H9 (cell line): ENCODE data around the gene ZCCHC7. TPM values are rescaled to one million over a fixed set of nuclear protein-coding genes. Genes with fewer than 3 reads are reported as not detected.

Experiments
- DNase-seq: peaks from one replicate; pipeline ENCODE4 v3.0.0-alpha.2; 2017
- H2AFZ ChIP-seq: one replicate; pipeline ENCODE4 v1.6.1; 2013; ENCODE audit warnings: mild to moderate bottlenecking, low read length, control low read depth, moderate library complexity
- H2AK5ac ChIP-seq: 2 replicates; pipeline ENCODE4 v1.6.1; 2013; ENCODE audit warnings: low read length, control low read depth, mixed read lengths; ENCODE audit not compliant: insufficient read length
- H2BK120ac ChIP-seq: one replicate; pipeline ENCODE4 v1.6.1; 2013; ENCODE audit warnings: low read depth, mild to moderate bottlenecking, low read length, control low read depth, inconsistent platforms; ENCODE audit not compliant: poor library complexity, severe bottlenecking
- H2BK12ac ChIP-seq: 2 replicates; pipeline ENCODE4 v1.6.1; 2013; ENCODE audit warnings: low read length, control low read depth, mixed read lengths, low read depth; ENCODE audit not compliant: insufficient read length
- H2BK15ac ChIP-seq: 2 replicates; pipeline ENCODE4 v1.6.1; 2013; ENCODE audit warnings: low read depth, low read length, control low read depth
- H2BK20ac ChIP-seq: one replicate; pipeline ENCODE4 v1.6.1; 2013; ENCODE audit warnings: low read depth, mild to moderate bottlenecking, low read length, control low read depth, inconsistent platforms; ENCODE audit not compliant: poor library complexity, severe bottlenecking
- H2BK5ac ChIP-seq: 2 replicates; pipeline ENCODE4 v1.6.1; 2013; ENCODE audit warnings: low read length, control low read depth, mixed read lengths; ENCODE audit not compliant: insufficient read length
- H3K14ac ChIP-seq: 2 replicates; pipeline ENCODE4 v1.6.1; 2013; ENCODE audit warnings: low read length, control low read depth; ENCODE audit not compliant: insufficient read depth
- H3K18ac ChIP-seq: 2 replicates; pipeline ENCODE4 v1.6.1; 2013; ENCODE audit warnings: low read depth, mild to moderate bottlenecking, mixed read lengths, low read length, control low read depth; ENCODE audit not compliant: insufficient read length
- H3K23ac ChIP-seq: 2 replicates; pipeline ENCODE4 v1.6.1; 2013; ENCODE audit warnings: low read length, control low read depth, mixed read lengths, low read depth; ENCODE audit not compliant: insufficient read length
- H3K23me2 ChIP-seq: 2 replicates; pipeline ENCODE4 v1.6.1; 2013; ENCODE audit warnings: low read depth, mild to moderate bottlenecking, mixed read lengths, low read length, control low read depth; ENCODE audit not compliant: insufficient read length, poor library complexity, severe bottlenecking
- H3K27ac ChIP-seq: 2 replicates; pipeline ENCODE4 v1.5.1; 2013; ENCODE audit warnings: low read length, control low read depth, mixed read lengths, low read depth; ENCODE audit not compliant: insufficient read length
- H3K27me3 ChIP-seq: 2 replicates; pipeline ENCODE4 v1.6.1; 2013; ENCODE audit warnings: low read length, control low read depth, inconsistent platforms; ENCODE audit not compliant: insufficient read depth
- H3K4ac ChIP-seq: 2 replicates; pipeline ENCODE4 v1.6.1; 2013; ENCODE audit warnings: low read depth, mild to moderate bottlenecking, control low read depth, inconsistent platforms, low read length, moderate library complexity
- H3K4me1 ChIP-seq: 2 replicates; pipeline ENCODE4 v1.6.1; 2013; ENCODE audit warnings: low read length, control low read depth, inconsistent platforms; ENCODE audit not compliant: insufficient read depth
- H3K4me2 ChIP-seq: 2 replicates; pipeline ENCODE4 v1.6.1; 2013; ENCODE audit warnings: low read length, control low read depth, mixed read lengths; ENCODE audit not compliant: insufficient read length, insufficient read depth
- H3K56ac ChIP-seq: 2 replicates; pipeline ENCODE4 v1.6.1; 2013; ENCODE audit warnings: low read depth, mild to moderate bottlenecking, mixed read lengths, low read length, control low read depth; ENCODE audit not compliant: insufficient read length
- H3K79me1 ChIP-seq: 2 replicates; pipeline ENCODE4 v1.6.1; 2013; ENCODE audit warnings: low read depth, mild to moderate bottlenecking, moderate library complexity, low read length, control low read depth, inconsistent platforms; ENCODE audit not compliant: insufficient read depth, poor library complexity, severe bottlenecking
- H3K79me2 ChIP-seq: 2 replicates; pipeline ENCODE4 v1.6.1; 2013; ENCODE audit warnings: low read length, control low read depth, inconsistent platforms; ENCODE audit not compliant: insufficient read depth
- H3K9ac ChIP-seq: 2 replicates; pipeline ENCODE4 v1.6.1; 2013; ENCODE audit warnings: low read length, control low read depth, mixed read lengths; ENCODE audit not compliant: insufficient read length; ENCODE audit errors: extremely low read depth
- H3K9me3 ChIP-seq: one replicate; pipeline ENCODE4 v1.6.1; 2013; ENCODE audit warnings: low read depth, low read length, inconsistent platforms; ENCODE audit not compliant: control insufficient read depth
- H3T11ph ChIP-seq: one replicate; pipeline ENCODE4 v1.6.1; 2013; ENCODE audit warnings: mild to moderate bottlenecking, low read length, control low read depth, inconsistent platforms
- H4K20me1 ChIP-seq: one replicate; pipeline ENCODE4 v1.6.1; 2013; ENCODE audit not compliant: control insufficient read depth, insufficient read length, insufficient read depth
- H4K5ac ChIP-seq: 2 replicates; pipeline ENCODE4 v1.6.1; 2013; ENCODE audit warnings: low read depth, mild to moderate bottlenecking, mixed read lengths, low read length, control low read depth; ENCODE audit not compliant: insufficient read length
- H4K8ac ChIP-seq: replicated peaks from 2 replicates; pipeline ENCODE4 v1.6.1; 2013; ENCODE audit warnings: low read length, control low read depth, mixed read lengths, low read depth; ENCODE audit not compliant: insufficient read length
- H4K91ac ChIP-seq: 2 replicates; pipeline ENCODE4 v1.6.1; 2013; ENCODE audit warnings: low read depth, mild to moderate bottlenecking, moderate library complexity, mixed read lengths, low read length, control low read depth; ENCODE audit not compliant: insufficient read length
- H3K27ac Mint-ChIP-seq, 3 experiments: 2 replicates in 2 of 3; 3 replicates in 1 of 3; pipeline ENCODE4 v1.8.0; 2020 to 2021; ENCODE audit warnings: mixed read lengths in 3 of 3, mild to moderate bottlenecking in 1 of 3, moderate library complexity in 1 of 3
- H3K27me3 Mint-ChIP-seq: 2 replicates; pipeline ENCODE4 v1.8.0; 2021; ENCODE audit warnings: low read depth, mild to moderate bottlenecking, moderate library complexity, mixed read lengths
- H3K36me3 Mint-ChIP-seq, 3 experiments: 2 replicates in 2 of 3; 3 replicates in 1 of 3; pipeline ENCODE4 v1.8.0; 2020 to 2021; ENCODE audit warnings: low read depth in 3 of 3, mixed read lengths in 3 of 3; ENCODE audit not compliant: insufficient read depth in 1 of 3
- H3K4me1 Mint-ChIP-seq, 2 experiments: 2 replicates each; pipeline ENCODE4 v1.8.0; 2020; ENCODE audit warnings: mixed read lengths in 2 of 2
- H3K4me3 Mint-ChIP-seq, 2 experiments: 2 replicates in 1 of 2; 3 replicates in 1 of 2; pipeline ENCODE4 v1.8.0; 2020 to 2021; ENCODE audit warnings: mild to moderate bottlenecking in 2 of 2, mixed read lengths in 2 of 2, moderate library complexity in 1 of 2
- H3K9me3 Mint-ChIP-seq, 2 experiments: 2 replicates in 1 of 2; 3 replicates in 1 of 2; pipeline ENCODE4 v1.8.0; 2020; ENCODE audit warnings: mild to moderate bottlenecking in 2 of 2, mixed read lengths in 2 of 2, moderate library complexity in 1 of 2
- WGBS: extraction: QIAGEN DNeasy Blood & Tissue Kit; methylation state at CpG from one replicate; pipeline ENCODE4 v1.1.7; 2013; ENCODE audit warnings: missing lambda C conversion rate, low lambda C conversion rate, mixed read lengths; ENCODE audit not compliant: insufficient read length; ENCODE audit errors: extremely low coverage; 5-methylcytosine and 5-hydroxymethylcytosine counted together
- total RNA-seq: library from RNA; stranded (reverse); gene quantifications from 2 replicates; pipeline ENCODE4 v1.2.1, GENCODE V29; 2021
- TF ChIP-seq, protein P1 (sequence below): fragments of 200-600 bp; sonication (generic); conservative IDR thresholded peaks from 3 replicates; pipeline ENCODE4 v1.8.0; 2021; ENCODE audit warnings: antibody characterized with exemption, mild to moderate bottlenecking

Gene ZCCHC7
- total RNA-seq, 1 experiment from 2014 or later, result 20.3 TPM

DNA sequence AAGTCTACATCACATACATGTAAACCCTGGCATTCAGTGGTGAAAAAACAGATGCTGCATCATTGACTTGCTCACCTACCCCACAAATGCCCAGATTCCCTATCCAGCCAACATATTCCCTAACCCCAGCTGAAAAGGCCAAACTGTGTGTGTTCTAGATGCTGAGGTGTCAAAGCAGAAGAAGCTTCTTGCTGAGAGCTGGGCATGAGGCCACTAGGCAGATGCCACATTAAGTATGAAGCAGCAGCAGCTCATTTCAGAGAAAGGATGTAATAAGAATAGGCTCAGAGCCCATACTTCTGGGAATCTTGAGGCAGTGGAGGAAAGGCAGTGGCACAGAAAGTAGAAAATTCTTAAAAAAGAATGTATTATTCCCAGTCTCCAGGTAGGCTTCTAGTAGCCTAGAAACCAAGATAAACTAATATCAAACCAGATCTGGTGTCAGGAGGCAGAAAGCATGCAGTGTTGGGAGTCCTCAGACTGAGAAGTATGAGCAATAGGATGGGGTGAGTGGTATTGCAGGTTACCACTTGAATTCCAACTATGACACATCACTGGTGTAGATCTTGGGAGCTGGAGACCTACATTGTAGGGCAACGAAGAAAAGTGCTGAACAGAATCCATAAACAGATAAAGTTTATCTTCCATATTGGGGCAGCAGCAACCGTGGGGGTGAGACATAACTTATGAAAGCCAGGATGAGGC is 230.3 kb downstream of the ZCCHC7 start:
- no CpG with 5 or more reads among the region's 2 CpGs for WGBS
- no peak overlapping the region for H2AFZ ChIP-seq
- H3K4me3 Mint-ChIP-seq, result no peak overlapping the region
- no peak overlapping the region for H2BK5ac ChIP-seq
- TF ChIP-seq, protein P1, sequence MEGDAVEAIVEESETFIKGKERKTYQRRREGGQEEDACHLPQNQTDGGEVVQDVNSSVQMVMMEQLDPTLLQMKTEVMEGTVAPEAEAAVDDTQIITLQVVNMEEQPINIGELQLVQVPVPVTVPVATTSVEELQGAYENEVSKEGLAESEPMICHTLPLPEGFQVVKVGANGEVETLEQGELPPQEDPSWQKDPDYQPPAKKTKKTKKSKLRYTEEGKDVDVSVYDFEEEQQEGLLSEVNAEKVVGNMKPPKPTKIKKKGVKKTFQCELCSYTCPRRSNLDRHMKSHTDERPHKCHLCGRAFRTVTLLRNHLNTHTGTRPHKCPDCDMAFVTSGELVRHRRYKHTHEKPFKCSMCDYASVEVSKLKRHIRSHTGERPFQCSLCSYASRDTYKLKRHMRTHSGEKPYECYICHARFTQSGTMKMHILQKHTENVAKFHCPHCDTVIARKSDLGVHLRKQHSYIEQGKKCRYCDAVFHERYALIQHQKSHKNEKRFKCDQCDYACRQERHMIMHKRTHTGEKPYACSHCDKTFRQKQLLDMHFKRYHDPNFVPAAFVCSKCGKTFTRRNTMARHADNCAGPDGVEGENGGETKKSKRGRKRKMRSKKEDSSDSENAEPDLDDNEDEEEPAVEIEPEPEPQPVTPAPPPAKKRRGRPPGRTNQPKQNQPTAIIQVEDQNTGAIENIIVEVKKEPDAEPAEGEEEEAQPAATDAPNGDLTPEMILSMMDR, result no peak
- no peak overlapping the region for H3K18ac ChIP-seq
- H4K8ac ChIP-seq, result no peak overlapping the region
- no peak overlapping the region for H2BK15ac ChIP-seq
- no peaks in the 10 kb centered on the region for H3K23me2 ChIP-seq
- H3K9me3 Mint-ChIP-seq, result no peaks in the 10 kb centered on the region
- H3K27ac Mint-ChIP-seq, result no peak overlapping the region; a peak in 1 of 7 replicates
- H3K56ac ChIP-seq, result no peak overlapping the region
- H3K36me3 Mint-ChIP-seq, result peaks cover 0 to 3% (median 0%) of the 10 kb centered on the region in 3 experiments; a peak in 3 of 7 replicates
- no peak overlapping the region for H2BK20ac ChIP-seq
- H3K27me3 ChIP-seq, result no peaks in the 10 kb centered on the region
- H2BK120ac ChIP-seq, result no peak overlapping the region
- no peaks in the 10 kb centered on the region for H3K79me2 ChIP-seq
- no peaks in the 10 kb centered on the region for H3K4me1 Mint-ChIP-seq
- H3T11ph ChIP-seq, result no peak overlapping the region
- no peak overlapping the region for H3K4me2 ChIP-seq
- no peaks in the 10 kb centered on the region for H3K79me1 ChIP-seq
- DNase-seq, result no peak
- no peak overlapping the region for H2AK5ac ChIP-seq
- no peak overlapping the region for H4K5ac ChIP-seq
- no peaks in the 10 kb centered on the region for H4K20me1 ChIP-seq
- no peak overlapping the region for H2BK12ac ChIP-seq
- no peaks in the 10 kb centered on the region for H3K4me1 ChIP-seq
- no peaks in the 10 kb centered on the region for H3K9me3 ChIP-seq
- no peak overlapping the region for H3K14ac ChIP-seq
- no peak overlapping the region for H3K23ac ChIP-seq
- no peak overlapping the region for H4K91ac ChIP-seq
- H3K27me3 Mint-ChIP-seq, result no peaks in the 10 kb centered on the region
- H3K4ac ChIP-seq, result no peak overlapping the region
- H3K27ac ChIP-seq, result no peak overlapping the region
- no peak overlapping the region for H3K9ac ChIP-seq
